Prostate gland (tissue), 2 donors: ENCODE measurements around the gene INTU. TPM values are rescaled to one million over a fixed set of nuclear protein-coding genes. Genes with fewer than 3 reads are reported as not detected.

Source experiments
- DNase-seq: peaks from one replicate; pipeline ENCODE4 v3.0.0-alpha.2; 2019; ENCODE audit warnings: low spot score
- H3K27ac ChIP-seq, 2 donors: fragments of 200-600 bp; sonication (generic); 2 replicates each; pipeline ENCODE4 v1.5.1; 2017 to 2019
- H3K27me3 ChIP-seq: fragments of 200-600 bp; sonication (generic); replicated peaks from 2 replicates; pipeline ENCODE4 v1.5.1; 2019; ENCODE audit not compliant: insufficient read depth
- H3K36me3 ChIP-seq, 2 donors: fragments of 200-600 bp; sonication (generic); 1 replicate in 1 of 2; 2 replicates in 1 of 2; pipeline versions ENCODE4 v1.5.1 to v1.8.1; 2017 to 2019
- H3K4me1 ChIP-seq: fragments of 200-600 bp; sonication (generic); replicated peaks from 2 replicates; pipeline ENCODE4 v1.5.1; 2019
- H3K4me3 ChIP-seq, 2 donors: fragments of 200-600 bp; sonication (generic); 2 replicates each; pipeline ENCODE4 v1.5.1; 2017 to 2019
- H3K9me3 ChIP-seq: fragments of 200-600 bp; sonication (generic); 2 replicates; pipeline ENCODE4 v1.5.1; 2017
- CTCF ChIP-seq, 4 experiments: fragments of 200-600 bp in 2 of 4; fragments of 450-650 bp in 2 of 4; sonication (generic) in 2 of 4; IDR thresholded peaks; 1 replicate in 3 of 4; 2 replicates in 1 of 4; pipeline ENCODE4 v1.5.1; 2016 to 2019; ENCODE audit warnings: antibody characterized with exemption in 4 of 4, mild to moderate bottlenecking in 2 of 4, moderate library complexity in 2 of 4
- POLR2A ChIP-seq: fragments of 450-650 bp; IDR thresholded peaks from one replicate; pipeline ENCODE4 v1.6.1; 2016; ENCODE audit warnings: antibody characterized with exemption, mild to moderate bottlenecking
- POLR2AphosphoS5 ChIP-seq: sonication (generic); formaldehyde crosslinking; IDR thresholded peaks from one replicate; pipeline ENCODE4 v1.6.1; 2017; ENCODE audit warnings: antibody characterized with exemption
- WGBS: methylation state at CpG from one replicate; pipeline ENCODE4 v1.1.5; 2018; 5-methylcytosine and 5-hydroxymethylcytosine counted together
- intact Hi-C: fragments of 100-400 bp; cut with DNase I; formaldehyde crosslinking; loops from one replicate; pipeline ENCODE4 v1.14.2; 2022
- total RNA-seq, 2 donors: library from RNA; depleted of rRNA; stranded (reverse); fragments of >200 nt; gene quantifications; one replicate each; pipeline ENCODE4 v1.1.0, GENCODE V29; 2016

The INTU gene
- total RNA-seq, 2 donors from 2014 or later, result 6.1 to 13.9 TPM

DNA sequence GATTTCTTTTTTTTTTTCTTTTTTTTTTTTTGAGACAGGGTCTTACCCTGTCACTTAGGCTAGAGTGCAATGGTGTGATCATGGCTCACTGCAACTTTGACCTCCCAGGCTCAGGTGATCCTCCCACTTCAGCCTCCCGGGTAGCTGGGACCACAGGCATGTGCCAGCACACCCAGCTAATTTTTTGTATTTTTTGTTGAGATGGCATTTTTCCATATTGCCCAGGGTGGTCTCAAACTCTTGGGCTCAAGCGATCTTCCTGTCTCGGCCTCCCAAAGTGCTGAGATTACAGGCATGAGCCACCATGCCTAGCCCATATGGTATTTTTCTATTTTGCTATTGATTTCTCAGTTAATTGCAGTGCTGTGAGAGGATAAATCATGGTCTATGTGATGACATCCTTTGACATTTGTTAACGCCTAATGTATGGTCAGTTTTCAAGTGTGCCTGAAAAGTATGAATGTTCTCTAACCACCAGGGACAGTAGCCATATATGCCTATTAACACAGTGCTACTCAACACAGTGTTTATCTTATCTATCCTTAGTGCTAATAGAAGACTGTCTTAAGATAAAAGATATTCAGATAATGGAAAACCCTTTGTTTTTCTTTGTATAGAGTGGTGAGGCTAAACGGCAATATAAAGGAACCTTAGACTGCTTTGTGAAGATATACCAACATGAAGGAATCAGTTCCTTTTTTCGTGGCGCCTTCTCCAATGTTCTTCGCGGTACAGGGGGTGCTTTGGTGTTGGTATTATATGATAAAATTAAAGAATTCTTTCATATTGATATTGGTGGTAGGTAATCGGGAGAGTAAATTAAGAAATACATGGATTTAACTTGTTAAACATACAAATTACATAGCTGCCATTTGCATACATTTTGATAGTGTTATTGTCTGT is 140.3 kb downstream of the INTU start:
- Histone ChIP-seq H3K27me3 (no peaks in the 10 kb centered on the region), H3K4me1 (no peaks in the 10 kb centered on the region), H3K36me3 (no peaks in the 10 kb centered on the region), H3K27ac (no peak overlapping the region), H3K9me3 (no peaks in the 10 kb centered on the region), H3K4me3 (no peak overlapping the region)
- DNase-seq, result no peak
- WGBS, result 90% methylated on average over 10 of the region's 10 CpGs
- no peak for TF ChIP-seq POLR2AphosphoS5
- no peak for TF ChIP-seq CTCF (IDR thresholded peaks at IDR 0.05)
- no peak for TF ChIP-seq POLR2A
- intact Hi-C loops, result no loop called here

- TF ChIP-seq POLR2AphosphoS5, result no peak
- TF ChIP-seq POLR2A, result no peak
- no peak for DNase-seq
- no peaks in the 10 kb centered on the region for H3K4me1 ChIP-seq
- H3K27ac ChIP-seq, result no peak overlapping the region
- no peaks in the 10 kb centered on the region for H3K9me3 ChIP-seq
- no peaks in the 10 kb centered on the region for H3K27me3 ChIP-seq
- 97% methylated on average over 4 of the region's 4 CpGs for WGBS
- intact Hi-C loops, result no loop called here
- no peaks in the 10 kb centered on the region for H3K36me3 ChIP-seq
- no peak overlapping the region for H3K4me3 ChIP-seq
Measured at GRCh38 chr4:127775843-127776242, 143.1 kb downstream of the INTU start.

Other genes with a start within 250 kb of the INTU start
- 1 to 10 TPM in 1 of 2 donors, not detected in 1; 7.7 TPM for gene SLC25A31, start 97.4 kb downstream of the INTU start, total RNA-seq
- gene HSPA4L, start 149.4 kb downstream of the INTU start, total RNA-seq, result 10 to 100 TPM in 1 of 2 donors, 1 to 10 TPM in 1; 8.8 to 12.9 TPM
- gene PLK4, start 247.9 kb downstream of the INTU start, total RNA-seq, result 10 to 100 TPM in 1 of 2 donors, 1 to 10 TPM in 1; 6.8 to 14.6 TPM